Keratinocyte (primary cell): ENCODE results near the gene SLC9A6. TPM values are rescaled to one million over a fixed set of nuclear protein-coding genes. Genes with fewer than 3 reads are reported as not detected.

ENCODE experiments used
- DNase-seq: peaks from one replicate; pipeline ENCODE4 v3.0.0-alpha.2; 2011; ENCODE audit warnings: low read depth, missing footprints, low spot score
- FAIRE-seq: peaks from 2 replicates; lab custom pipeline; 2011; peaks lifted over from hg19 to GRCh38; lab: Jason Lieb, UNC
- H2AFZ ChIP-seq: 2 replicates; pipeline ENCODE4 v1.6.0; 2012; ENCODE audit warnings: low read length, control low read depth, inconsistent platforms; ENCODE audit not compliant: control insufficient read depth
- H3K27ac ChIP-seq: 2 replicates; pipeline ENCODE4 v1.5.1; 2011; ENCODE audit warnings: low read length; ENCODE audit not compliant: control insufficient read depth, insufficient read depth
- H3K27me3 ChIP-seq: 3 replicates; pipeline ENCODE4 v1.6.0; 2011; ENCODE audit warnings: low read length; ENCODE audit not compliant: control insufficient read depth, insufficient read depth; ENCODE audit errors: extremely low read depth
- H3K36me3 ChIP-seq, 2 experiments: 2 replicates in 1 of 2; 3 replicates in 1 of 2; pipeline ENCODE4 v1.5.1; 2011; ENCODE audit warnings: low read length in 2 of 2, mild to moderate bottlenecking in 1 of 2; ENCODE audit not compliant: control insufficient read depth in 2 of 2, insufficient read depth in 2 of 2; ENCODE audit errors: extremely low read depth in 1 of 2
- H3K4me1 ChIP-seq: 3 replicates; pipeline ENCODE4 v1.5.1; 2011; ENCODE audit warnings: low read length; ENCODE audit not compliant: control insufficient read depth, insufficient read depth; ENCODE audit errors: extremely low read depth
- H3K4me2 ChIP-seq: 3 replicates; pipeline ENCODE4 v1.6.0; 2011; ENCODE audit warnings: low read depth, low read length; ENCODE audit not compliant: control insufficient read depth, insufficient read depth; ENCODE audit errors: extremely low read depth
- H3K4me3 ChIP-seq, 3 experiments: fragments of 200-600 bp in 1 of 3; sonication (generic) in 1 of 3; 2 replicates in 2 of 3; 3 replicates in 1 of 3; pipeline ENCODE4 v1.5.1; 2011 to 2016; ENCODE audit warnings: low read length in 3 of 3, mild to moderate bottlenecking in 3 of 3, control low read depth in 2 of 3, inconsistent platforms in 1 of 3, low read depth in 1 of 3, mixed read lengths in 1 of 3, mixed run types in 1 of 3, moderate library complexity in 1 of 3; ENCODE audit not compliant: control insufficient read depth in 2 of 3, insufficient read depth in 2 of 3; ENCODE audit errors: extremely low read depth in 1 of 3
- H3K79me2 ChIP-seq: 2 replicates; pipeline ENCODE4 v1.6.0; 2012; ENCODE audit warnings: low read length; ENCODE audit not compliant: control insufficient read depth, insufficient read depth
- H3K9ac ChIP-seq: 3 replicates; pipeline ENCODE4 v1.6.0; 2011; ENCODE audit warnings: low read length; ENCODE audit not compliant: control insufficient read depth, insufficient read depth; ENCODE audit errors: extremely low read depth
- H3K9me1 ChIP-seq: 3 replicates; pipeline ENCODE4 v1.6.0; 2011; ENCODE audit warnings: low read length; ENCODE audit not compliant: control insufficient read depth, insufficient read depth; ENCODE audit errors: extremely low read depth
- H3K9me3 ChIP-seq: 2 replicates; pipeline ENCODE4 v1.5.1; 2012; ENCODE audit warnings: low read depth, low read length; ENCODE audit not compliant: control insufficient read depth
- H4K20me1 ChIP-seq: 3 replicates; pipeline ENCODE4 v1.6.0; 2011; ENCODE audit warnings: low read length; ENCODE audit not compliant: control insufficient read depth, insufficient read depth; ENCODE audit errors: extremely low read depth
- CTCF ChIP-seq, 3 experiments: IDR thresholded peaks in 1 of 3; conservative IDR thresholded peaks in 1 of 3; optimal IDR thresholded peaks in 1 of 3; 2 replicates in 2 of 3; 3 replicates in 1 of 3; pipeline versions ENCODE3 to v1.5.1; 2011; ENCODE audit warnings: low read length in 3 of 3, mild to moderate bottlenecking in 3 of 3, moderate library complexity in 2 of 3, control low read depth in 1 of 3, inconsistent platforms in 1 of 3; ENCODE audit not compliant: insufficient read depth in 2 of 3; ENCODE audit errors: extremely low read depth in 1 of 3
- EZH2 ChIP-seq: IDR thresholded peaks from one replicate; pipeline ENCODE4 v1.6.1; 2012; ENCODE audit warnings: inconsistent platforms, mild to moderate bottlenecking, low read length, moderate library complexity
- dilution Hi-C: fragments of 300-500 bp; cut with MboI; formaldehyde crosslinking; loops from one replicate; pipeline ENCODE4 v1.7.0; 2020; ENCODE audit warnings: low sequenced_read_pairs; ENCODE audit not compliant: extremely low pct_ligation_motif_present
- polyA plus RNA-seq, 5 experiments: library from polyadenylated mRNA; depleted of rRNA in 3 of 5; stranded (reverse) in 3 of 5; stranded (forward) in 1 of 5; unstranded in 1 of 5; fragments of >200 nt; gene quantifications; 1 replicate in 1 of 5; 2 replicates in 3 of 5; 3 replicates in 1 of 5; pipeline versions ENCODE4 v1.2.1 to v1.2.3, GENCODE V29; 2011 to 2012; ENCODE audit warnings: missing spikeins in 2 of 5, low read depth in 1 of 5, low replicate concordance in 1 of 5

SLC9A6 gene
- polyA plus RNA-seq, 1 donor (not counting 4 experiments of a cell fraction or from before 2014, with no cell fraction given), result 17.4 TPM

DNA sequence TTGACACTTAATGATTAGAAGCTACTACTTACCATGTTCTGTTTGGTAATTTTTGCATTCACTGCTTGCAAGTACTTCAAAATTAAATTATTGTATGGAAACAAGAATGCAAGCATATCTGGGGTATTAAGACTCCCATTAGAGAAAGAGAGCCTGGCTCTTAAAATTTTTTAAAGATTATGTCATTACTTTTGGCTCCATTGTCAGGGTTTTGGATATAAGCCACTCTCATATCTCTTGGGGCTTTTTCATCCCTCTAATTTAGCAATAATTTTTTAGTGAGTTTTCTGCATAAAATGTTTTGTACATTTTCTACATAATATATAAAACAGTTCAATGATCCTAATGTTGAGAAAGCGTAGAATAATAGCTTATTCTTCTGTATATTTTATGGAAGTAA lies 49.4 kb downstream of the SLC9A6 start:
- Histone ChIP-seq H3K9me3 (no peaks in the 10 kb centered on the region), H3K27ac (no peak overlapping the region), H3K36me3 (peaks cover 3 to 5% of the 10 kb centered on the region in 2 experiments), H4K20me1 (no peaks in the 10 kb centered on the region), H3K4me1 (no peaks in the 10 kb centered on the region), H3K79me2 (no peaks in the 10 kb centered on the region), H2AFZ (no peak overlapping the region), H3K9me1 (no peaks in the 10 kb centered on the region), H3K4me2 (no peak overlapping the region), H3K27me3 (no peaks in the 10 kb centered on the region), H3K4me3 (no peak overlapping the region), H3K9ac (no peak overlapping the region)
- FAIRE-seq (no peak), DNase-seq (no peak)
- TF ChIP-seq CTCF (optimal IDR thresholded peaks at IDR 0.05 in 1 of 3, IDR thresholded peaks at IDR 0.05 in 1 of 3, conservative IDR thresholded peaks at IDR 0.05 in 1 of 3; ENCODE audit: extremely low read depth in 1 of 3, insufficient read depth in 2 of 3, low read length in 3 of 3), result no peak
- no peak for TF ChIP-seq EZH2
- dilution Hi-C loops, result no loop called here

GRCh38 chrX:136035663-136036062 lies 50.4 kb downstream of the SLC9A6 start:
- H2AFZ ChIP-seq, result no peak overlapping the region
- H3K9ac ChIP-seq, result no peak overlapping the region
- no peak overlapping the region for H3K4me3 ChIP-seq
- TF ChIP-seq CTCF (optimal IDR thresholded peaks at IDR 0.05 in 1 of 3, IDR thresholded peaks at IDR 0.05 in 1 of 3, conservative IDR thresholded peaks at IDR 0.05 in 1 of 3; ENCODE audit: extremely low read depth in 1 of 3, insufficient read depth in 2 of 3, low read length in 3 of 3) (no peak), EZH2 (no peak)
- H3K4me1 ChIP-seq, result no peaks in the 10 kb centered on the region
- no peaks in the 10 kb centered on the region for H3K27me3 ChIP-seq
- no peaks in the 10 kb centered on the region for H4K20me1 ChIP-seq
- no peak overlapping the region for H3K4me2 ChIP-seq
- H3K27ac ChIP-seq, result no peak overlapping the region
- no peak for DNase-seq
- FAIRE-seq, result no peak
- dilution Hi-C loops, result no loop called here
- H3K79me2 ChIP-seq, result no peaks in the 10 kb centered on the region
- H3K36me3 ChIP-seq, result peaks cover 0 to 5% of the 10 kb centered on the region in 2 experiments
- H3K9me1 ChIP-seq, result no peaks in the 10 kb centered on the region
- no peaks in the 10 kb centered on the region for H3K9me3 ChIP-seq
